ENCODE results near the gene NAALAD2.
"Not testable (repeated sequence)": the region's sequence is repeated elsewhere in the genome, so short reads cannot be mapped to it uniquely, and the experiment has no call there.

Gene NAALAD2

GRCh38 chr11:90202342-90202741 is 67.9 kb downstream of the NAALAD2 start:
- H3K27ac ChIP-seq = peak overlapping the region; percentile 35
- no peak for TF ChIP-seq CTCF (conservative IDR thresholded peaks at IDR 0.05)

DNA sequence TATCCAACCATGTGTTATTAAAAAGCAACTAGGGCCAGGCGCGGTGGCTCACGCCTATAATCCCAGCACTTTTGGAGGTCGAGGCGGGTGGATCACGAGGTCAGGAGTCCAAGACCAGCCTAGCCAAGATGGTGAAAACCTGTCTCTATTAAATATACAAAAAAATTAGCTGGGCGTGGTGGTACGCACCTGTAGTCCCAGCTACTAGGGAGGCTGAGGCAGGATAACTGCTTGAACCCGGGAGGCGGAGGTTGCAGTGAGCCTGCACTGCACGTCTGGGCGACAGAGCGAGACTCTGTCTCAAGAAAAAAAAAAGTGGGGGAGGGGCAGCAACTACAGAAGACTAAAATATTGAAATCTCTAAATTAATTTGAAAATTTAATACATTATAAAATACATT is 69.9 kb downstream of the NAALAD2 start:
- H3K27ac ChIP-seq = no peak overlapping the region
- no peak for TF ChIP-seq CTCF (conservative IDR thresholded peaks at IDR 0.05)

GRCh38 chr11:90204832-90205646 is 70.6 kb downstream of the NAALAD2 start:
- TF ChIP-seq CTCF (conservative IDR thresholded peaks at IDR 0.05) = peak; percentile 95
- peak overlapping the region; percentile 0; the same call in 1 of the 2 replicates for H3K27ac ChIP-seq

- H3K27ac ChIP-seq = not testable (repeated sequence)
Observed at GRCh38 chr11:90207992-90208391, 73.5 kb downstream of the NAALAD2 start.

GRCh38 chr11:90208857-90209256 is 74.4 kb downstream of the NAALAD2 start:
- H3K27ac ChIP-seq = no peak overlapping the region

DNA sequence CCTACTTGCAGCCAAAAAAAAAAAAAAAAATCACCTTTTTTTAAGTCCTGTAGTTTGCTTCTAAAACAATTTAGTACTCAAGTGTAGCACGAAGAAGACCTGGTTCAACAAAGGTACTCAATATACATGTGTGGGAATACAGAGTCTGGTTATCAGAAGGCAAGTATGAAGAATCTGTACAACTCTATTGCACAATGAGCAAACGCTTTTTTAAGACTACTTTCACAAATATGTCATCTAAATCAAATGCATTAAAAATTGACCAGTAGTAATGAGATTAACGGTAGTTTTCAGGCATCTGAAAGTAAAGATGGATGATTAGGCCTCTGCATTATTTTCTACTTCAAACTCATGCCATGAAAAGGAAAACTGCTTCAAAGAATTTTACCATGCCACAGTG is 78.9 kb downstream of the NAALAD2 start:
- no peak overlapping the region for H3K27ac ChIP-seq
- no peak for TF ChIP-seq CTCF (conservative IDR thresholded peaks at IDR 0.05)

More at GRCh38 chr11:90208857-90209256, 74.4 kb downstream of the NAALAD2 start:
- TF ChIP-seq CTCF (conservative IDR thresholded peaks at IDR 0.05) = no peak

DNA sequence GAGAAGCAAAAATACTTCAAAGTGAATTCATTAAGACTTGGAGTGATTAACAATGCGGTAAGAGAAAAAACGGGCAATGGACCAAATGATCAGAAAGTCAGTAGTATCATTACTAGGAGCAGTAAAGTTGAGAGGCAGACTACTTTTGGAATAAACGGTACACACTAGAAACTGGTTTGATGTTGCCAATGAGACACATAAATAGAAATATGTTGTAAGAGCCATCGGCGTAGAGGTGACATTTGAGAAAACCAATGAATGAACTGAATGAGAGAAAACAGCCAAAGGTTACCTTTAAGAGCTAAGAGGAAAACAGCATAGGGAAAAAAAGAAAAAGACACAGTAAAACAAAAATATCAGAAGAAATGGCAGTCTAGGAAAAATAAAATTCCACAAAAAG is 82.1 kb downstream of the NAALAD2 start:
- no peak for TF ChIP-seq CTCF (conservative IDR thresholded peaks at IDR 0.05)

GRCh38 chr11:90218606-90219005 is 84.1 kb downstream of the NAALAD2 start:
- no peak overlapping the region for H3K27ac ChIP-seq
- TF ChIP-seq CTCF (conservative IDR thresholded peaks at IDR 0.05) = no peak

More for the DNA sequence above, 82.1 kb downstream of the NAALAD2 start:
- H3K27ac ChIP-seq = no peak overlapping the region

All from VCaP (cell line).